H1 (cell line): ENCODE data around the gene CASP4. TPM values are rescaled to one million over a fixed set of nuclear protein-coding genes. Genes with fewer than 3 reads are reported as not detected.

Source experiments
- CTCF ChIA-PET: fragments of 300-600 bp; sonication (Branson Sonifier 250); formaldehyde crosslinking; loops from one replicate; lab custom pipeline; 2021; ENCODE audit not compliant: partially characterized antibody; lab: Charles Lee
- POLR2A ChIA-PET: fragments of 300-600 bp; sonication (Branson Sonifier 250); formaldehyde crosslinking; loops from one replicate; lab custom pipeline; 2021; ENCODE audit warnings: inconsistent platforms; ENCODE audit not compliant: partially characterized antibody; lab: Charles Lee
- DNase-seq, 2 experiments: peaks; one replicate each; pipeline versions ENCODE4 v3.0.0 to v3.0.0-alpha.2; 2010 to 2022; ENCODE audit warnings: low spot score in 2 of 2, low read depth in 1 of 2, mixed read lengths in 1 of 2
- FAIRE-seq: peaks from 2 replicates; lab custom pipeline; 2011; peaks lifted over from hg19 to GRCh38; lab: Jason Lieb, UNC
- H2AFZ ChIP-seq: 2 replicates; pipeline ENCODE4 v1.8.1; 2012; ENCODE audit warnings: low read length, inconsistent platforms
- H2AK5ac ChIP-seq: 2 replicates; pipeline ENCODE4 v1.6.1; 2013; ENCODE audit warnings: low read depth, low read length
- H2BK120ac ChIP-seq: replicated peaks from 2 replicates; pipeline ENCODE3; 2013; ENCODE audit warnings: low read depth, low read length, inconsistent platforms
- H2BK12ac ChIP-seq: 2 replicates; pipeline ENCODE4 v1.6.1; 2013; ENCODE audit warnings: low read depth, low read length
- H2BK15ac ChIP-seq: 2 replicates; pipeline ENCODE4 v1.6.1; 2013; ENCODE audit warnings: low read length
- H2BK20ac ChIP-seq: 2 replicates; pipeline ENCODE4 v1.6.1; 2013; ENCODE audit warnings: low read length
- H2BK5ac ChIP-seq: 2 replicates; pipeline ENCODE4 v1.6.1; 2013; ENCODE audit warnings: low read depth, low read length
- H3K14ac ChIP-seq: 2 replicates; pipeline ENCODE4 v1.6.1; 2013; ENCODE audit warnings: inconsistent platforms; ENCODE audit not compliant: insufficient read length
- H3K18ac ChIP-seq: 2 replicates; pipeline ENCODE4 v1.6.1; 2013; ENCODE audit warnings: low read length; ENCODE audit errors: extremely low read depth
- H3K23ac ChIP-seq: 2 replicates; pipeline ENCODE4 v1.6.1; 2013; ENCODE audit warnings: inconsistent platforms; ENCODE audit not compliant: insufficient read length
- H3K23me2 ChIP-seq: 2 replicates; pipeline ENCODE4 v1.6.1; 2013; ENCODE audit warnings: low read depth, low read length
- H3K27ac ChIP-seq: 2 replicates; pipeline ENCODE4 v1.6.1; 2011; ENCODE audit warnings: low read depth, low read length, inconsistent platforms
- H3K27me3 ChIP-seq, 4 experiments: replicated peaks in 1 of 4; 1 replicate in 1 of 4; 2 replicates in 3 of 4; pipeline versions ENCODE4 v1.6.1 to v1.8.1; 2011 to 2013; ENCODE audit warnings: low read length in 3 of 4, mild to moderate bottlenecking in 3 of 4, inconsistent platforms in 2 of 4, mixed read lengths in 2 of 4, moderate library complexity in 1 of 4; ENCODE audit not compliant: control insufficient read depth in 3 of 4, insufficient read depth in 3 of 4; ENCODE audit errors: extremely low read depth in 1 of 4
- H3K36me3 ChIP-seq, 4 experiments: 2 replicates each; pipeline versions ENCODE4 v1.6.1 to v1.8.1; 2011 to 2013; ENCODE audit warnings: mild to moderate bottlenecking in 4 of 4, low read length in 3 of 4, moderate library complexity in 2 of 4, control low read depth in 1 of 4, inconsistent platforms in 1 of 4; ENCODE audit not compliant: insufficient read depth in 4 of 4, control insufficient read depth in 2 of 4
- H3K4ac ChIP-seq: replicated peaks from 2 replicates; pipeline ENCODE3; 2013; ENCODE audit warnings: low read length, low read depth, mixed read lengths, inconsistent platforms; ENCODE audit not compliant: insufficient read length
- H3K4me1 ChIP-seq, 4 experiments: replicated peaks in 1 of 4; 1 replicate in 1 of 4; 2 replicates in 3 of 4; pipeline versions ENCODE4 v1.6.1 to v1.8.1; 2011 to 2013; ENCODE audit warnings: low read length in 3 of 4, inconsistent platforms in 2 of 4, mixed read lengths in 1 of 4; ENCODE audit not compliant: insufficient read depth in 4 of 4, control insufficient read depth in 3 of 4
- H3K4me2 ChIP-seq, 2 experiments: 2 replicates each; pipeline versions ENCODE4 v1.6.1 to v1.8.1; 2011 to 2013; ENCODE audit warnings: low read depth in 2 of 2, low read length in 2 of 2, control low read depth in 1 of 2, inconsistent platforms in 1 of 2, mild to moderate bottlenecking in 1 of 2; ENCODE audit not compliant: insufficient read depth in 1 of 2
- H3K4me3 ChIP-seq, 4 experiments: fragments of 200-600, 300-600 bp in 1 of 4; sonication (generic), shearing (Covaris generic), sonication (Bioruptor Twin) in 1 of 4; 2 replicates each; pipeline versions ENCODE4 v1.5.1 to v1.8.1; 2011 to 2016; ENCODE audit warnings: low read length in 4 of 4, low read depth in 3 of 4, control low read depth in 2 of 4, inconsistent platforms in 2 of 4, mild to moderate bottlenecking in 2 of 4, mixed read lengths in 1 of 4, moderate library complexity in 1 of 4; ENCODE audit not compliant: insufficient read depth in 2 of 4; ENCODE audit errors: extremely low read depth in 1 of 4
- H3K56ac ChIP-seq: replicated peaks from 2 replicates; pipeline ENCODE3; 2013; ENCODE audit warnings: low read depth, mild to moderate bottlenecking, mixed read lengths, low read length, inconsistent platforms; ENCODE audit not compliant: insufficient read length
- H3K79me1 ChIP-seq: 2 replicates; pipeline ENCODE4 v1.6.1; 2013; ENCODE audit warnings: low read depth, low read length, control low read depth
- H3K79me2 ChIP-seq, 2 experiments: 2 replicates each; pipeline versions ENCODE4 v1.6.1 to v1.8.1; 2012 to 2013; ENCODE audit warnings: low read length in 2 of 2, mild to moderate bottlenecking in 2 of 2, inconsistent platforms in 1 of 2; ENCODE audit not compliant: insufficient read depth in 2 of 2, control insufficient read depth in 1 of 2
- H3K9ac ChIP-seq, 4 experiments: replicated peaks in 1 of 4; 1 replicate in 1 of 4; 2 replicates in 3 of 4; pipeline versions ENCODE4 v1.6.1 to v1.8.1; 2011 to 2013; ENCODE audit warnings: low read depth in 3 of 4, low read length in 3 of 4, control low read depth in 2 of 4, mild to moderate bottlenecking in 2 of 4, moderate library complexity in 2 of 4, inconsistent platforms in 1 of 4; ENCODE audit errors: extremely low read depth in 1 of 4
- H3K9me3 ChIP-seq, 2 experiments: 2 replicates each; pipeline versions ENCODE4 v1.6.1 to v1.8.1; 2012 to 2013; ENCODE audit warnings: mild to moderate bottlenecking in 2 of 2, moderate library complexity in 2 of 2, control low read depth in 1 of 2, inconsistent platforms in 1 of 2, low read depth in 1 of 2, low read length in 1 of 2, mixed read lengths in 1 of 2; ENCODE audit not compliant: insufficient read depth in 2 of 2
- H4K20me1 ChIP-seq, 2 experiments: replicated peaks in 1 of 2; 2 replicates each; pipeline versions ENCODE3 to v1.8.1; 2011 to 2013; ENCODE audit warnings: inconsistent platforms in 2 of 2, low read length in 2 of 2, mild to moderate bottlenecking in 1 of 2; ENCODE audit not compliant: insufficient read depth in 2 of 2, control insufficient read depth in 1 of 2
- H4K5ac ChIP-seq: 2 replicates; pipeline ENCODE4 v1.6.1; 2013; ENCODE audit warnings: low read length, low read depth, mixed read lengths, inconsistent platforms; ENCODE audit not compliant: insufficient read length
- H4K8ac ChIP-seq: 2 replicates; pipeline ENCODE4 v1.8.0; 2013; ENCODE audit warnings: mild to moderate bottlenecking, moderate library complexity, low read length, inconsistent platforms; ENCODE audit not compliant: insufficient read depth; ENCODE audit errors: extremely low read depth
- H4K91ac ChIP-seq: replicated peaks from 2 replicates; pipeline ENCODE3; 2013; ENCODE audit warnings: low read length, mixed read lengths, inconsistent platforms; ENCODE audit not compliant: insufficient read length
- NRF1 ChIP-seq: IDR thresholded peaks from 2 replicates; pipeline ENCODE4 v1.6.1; 2011; ENCODE audit warnings: mild to moderate bottlenecking, low read depth, low read length, improper control_type of control experiment
- RXRA ChIP-seq: IDR thresholded peaks from 2 replicates; pipeline ENCODE4 v1.6.1; 2011; ENCODE audit warnings: low read depth, mild to moderate bottlenecking, low read length, moderate library complexity; ENCODE audit not compliant: insufficient read depth
- WGBS, 2 experiments: shearing (Covaris generic) in 1 of 2; methylation state at CpG; one replicate each; pipeline versions ENCODE4 v1.1.6 to v1.1.7; 2013 to 2015; ENCODE audit warnings: low lambda C conversion rate in 2 of 2, mixed read lengths in 2 of 2, inconsistent platforms in 1 of 2, low coverage in 1 of 2, missing lambda C conversion rate in 1 of 2; ENCODE audit not compliant: insufficient replicate concordance in 2 of 2, insufficient coverage in 1 of 2, insufficient read length in 1 of 2; ENCODE audit errors: extremely low coverage in 1 of 2, missing lambda C conversion rate in 1 of 2; 5-methylcytosine and 5-hydroxymethylcytosine counted together
- polyA plus RNA-seq, 7 experiments: library from polyadenylated mRNA; depleted of rRNA in 3 of 7; stranded (reverse) in 5 of 7; unstranded in 2 of 7; fragments of >200 nt in 5 of 7; fragments of 200-250 nt in 2 of 7; gene quantifications; 1 replicate in 5 of 7; 2 replicates in 1 of 7; 4 replicates in 1 of 7; pipeline versions ENCODE4 v1.2.1 to v1.2.3, GENCODE V29; 2011 to 2013; ENCODE audit warnings: missing spikeins in 2 of 7, mixed read lengths in 2 of 7
- total RNA-seq: library from RNA; stranded (reverse); fragmentation: NEBNext Ultra II Directional; extraction: Animal tissue kit (Norgen Biotek cat#: 25700); gene quantifications from 2 replicates; pipeline ENCODE4 v1.2.1, GENCODE V29; 2021

Gene CASP4
- total and polyA plus RNA-seq, 2 of the 8 experiments (the other 6 are each of a cell fraction or from before 2014, with no cell fraction given), result 0.09 TPM; not detected in 1

DNA sequence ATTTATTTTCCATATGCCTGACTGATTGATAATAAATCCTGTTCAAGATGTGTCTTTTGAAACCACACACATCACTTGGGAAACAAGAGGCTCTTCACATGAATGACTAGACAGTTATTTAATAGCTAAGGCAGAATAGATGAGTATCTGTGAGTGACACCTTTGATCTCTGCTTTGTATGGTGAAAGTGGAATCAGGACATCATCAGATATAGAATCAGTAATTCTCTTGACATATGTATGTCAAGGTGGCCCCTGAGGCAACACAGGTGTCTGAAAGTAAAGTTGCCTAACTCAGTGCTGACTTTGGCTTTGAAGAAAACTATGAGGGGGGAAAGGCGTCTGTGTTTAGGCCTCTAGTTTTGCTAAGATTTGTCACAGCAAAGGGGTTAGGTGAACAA is 11.5 kb upstream of the CASP4 start:
- no peak overlapping the region for H2BK15ac ChIP-seq
- H4K8ac ChIP-seq, result no peak overlapping the region
- no peak overlapping the region for H3K4me2 ChIP-seq
- TF ChIP-seq NRF1 (no peak), RXRA (no peak)
- H2BK12ac ChIP-seq, result no peak overlapping the region
- no peak for DNase-seq
- FAIRE-seq, result no peak
- POLR2A ChIA-PET, result no interaction called here
- no peak overlapping the region for H2BK120ac ChIP-seq
- H3K79me2 ChIP-seq, result no peaks in the 10 kb centered on the region
- no peak overlapping the region for H3K14ac ChIP-seq
- H3K9ac ChIP-seq, result no peak overlapping the region
- H3K27me3 ChIP-seq, result no peaks in the 10 kb centered on the region
- H3K9me3 ChIP-seq, result no peaks in the 10 kb centered on the region
- 88% methylated on average over 1 of the region's 1 CpG; no CpG with 5 or more reads in 1 of the 2 experiments for WGBS, 2 experiments
- H4K5ac ChIP-seq, result no peak overlapping the region
- H2AFZ ChIP-seq, result no peak overlapping the region
- CTCF ChIA-PET, result no interaction called here
- no peak overlapping the region for H2AK5ac ChIP-seq
- no peaks in the 10 kb centered on the region for H3K23me2 ChIP-seq
- H2BK20ac ChIP-seq, result no peak overlapping the region
- H3K79me1 ChIP-seq, result no peaks in the 10 kb centered on the region
- no peak overlapping the region for H3K56ac ChIP-seq
- H3K23ac ChIP-seq, result no peak overlapping the region
- H3K4me3 ChIP-seq, result no peak overlapping the region
- no peaks in the 10 kb centered on the region for H3K36me3 ChIP-seq
- no peaks in the 10 kb centered on the region for H4K20me1 ChIP-seq
- H3K4ac ChIP-seq, result no peak overlapping the region
- no peak overlapping the region for H4K91ac ChIP-seq
- no peak overlapping the region for H3K18ac ChIP-seq
- H3K27ac ChIP-seq, result no peak overlapping the region
- H3K4me1 ChIP-seq, result no peaks in the 10 kb centered on the region
- no peak overlapping the region for H2BK5ac ChIP-seq
